Measurements from ENCODE around the gene TP53I13. TPM values are rescaled to one million over a fixed set of nuclear protein-coding genes. Genes with fewer than 3 reads are reported as not detected.
A peak's percentile ranks its signal among the peaks of the same experiment; 100 is the strongest.

The TP53I13 gene
- total and polyA plus RNA-seq, 3 donors from 2014 or later: 72.3 to 89.6 (median 86.3) TPM

DNA sequence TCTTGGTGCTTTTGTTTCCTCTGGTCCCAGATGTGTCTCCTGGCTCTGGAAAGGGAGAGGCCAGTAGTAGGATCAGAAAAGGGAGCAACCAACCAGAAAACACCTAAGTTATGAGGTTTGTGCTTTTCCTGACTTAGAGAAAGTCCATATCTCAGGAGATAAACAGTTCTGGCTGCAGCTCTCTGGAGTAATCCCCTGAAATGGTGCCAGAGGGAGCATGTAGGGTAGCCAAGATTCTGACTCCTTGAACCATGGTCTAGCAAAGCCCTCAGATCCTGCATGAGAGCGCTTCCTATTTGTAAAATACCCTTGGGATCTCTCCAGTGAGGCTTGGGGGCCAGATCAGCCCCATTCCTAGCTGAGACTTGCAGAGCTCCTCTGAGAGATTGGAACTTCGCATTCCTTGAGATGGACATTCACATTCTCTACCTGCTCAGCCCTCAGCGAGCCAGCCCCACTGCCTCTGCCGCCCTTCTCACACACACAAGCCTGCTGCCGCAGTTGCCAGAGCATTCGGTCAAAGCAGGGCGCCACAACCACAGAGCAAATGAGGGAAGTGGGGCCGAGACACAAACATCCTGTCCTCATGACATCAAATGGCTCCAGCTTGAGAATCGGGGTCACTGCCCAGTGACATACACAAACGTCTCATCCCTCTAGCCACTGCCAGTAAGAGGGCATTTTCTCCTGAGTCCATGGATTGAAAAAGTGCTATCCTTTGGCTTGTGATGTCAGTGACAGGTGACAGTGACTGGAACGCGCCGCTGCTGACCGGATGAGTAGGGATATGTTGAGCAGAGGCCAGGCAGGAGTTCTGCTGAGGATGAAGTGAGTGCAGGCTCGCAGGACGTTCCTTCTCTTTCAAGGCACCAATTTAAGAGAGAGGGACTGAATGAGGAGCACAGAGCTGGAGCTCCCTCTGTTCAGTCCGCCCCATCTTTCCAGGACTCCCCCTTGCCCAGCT lies 6.7 kb upstream of the TP53I13 start:
- no peaks in the 10 kb centered on the region for H3K27me3 ChIP-seq
- 89 to 90% methylated on average over 17 of the region's 17 CpGs for WGBS, 2 donors
- H3K4me1 ChIP-seq: peaks cover 6% of the 10 kb centered on the region
- no peak for DNase-seq
- intact Hi-C loops (cut with DNase I; ENCODE audit: low total_unique reads): no loop called here
- no peak for TF ChIP-seq POLR2A (IDR thresholded peaks at IDR 0.05)
- TF ChIP-seq, protein P1, sequence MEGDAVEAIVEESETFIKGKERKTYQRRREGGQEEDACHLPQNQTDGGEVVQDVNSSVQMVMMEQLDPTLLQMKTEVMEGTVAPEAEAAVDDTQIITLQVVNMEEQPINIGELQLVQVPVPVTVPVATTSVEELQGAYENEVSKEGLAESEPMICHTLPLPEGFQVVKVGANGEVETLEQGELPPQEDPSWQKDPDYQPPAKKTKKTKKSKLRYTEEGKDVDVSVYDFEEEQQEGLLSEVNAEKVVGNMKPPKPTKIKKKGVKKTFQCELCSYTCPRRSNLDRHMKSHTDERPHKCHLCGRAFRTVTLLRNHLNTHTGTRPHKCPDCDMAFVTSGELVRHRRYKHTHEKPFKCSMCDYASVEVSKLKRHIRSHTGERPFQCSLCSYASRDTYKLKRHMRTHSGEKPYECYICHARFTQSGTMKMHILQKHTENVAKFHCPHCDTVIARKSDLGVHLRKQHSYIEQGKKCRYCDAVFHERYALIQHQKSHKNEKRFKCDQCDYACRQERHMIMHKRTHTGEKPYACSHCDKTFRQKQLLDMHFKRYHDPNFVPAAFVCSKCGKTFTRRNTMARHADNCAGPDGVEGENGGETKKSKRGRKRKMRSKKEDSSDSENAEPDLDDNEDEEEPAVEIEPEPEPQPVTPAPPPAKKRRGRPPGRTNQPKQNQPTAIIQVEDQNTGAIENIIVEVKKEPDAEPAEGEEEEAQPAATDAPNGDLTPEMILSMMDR (IDR thresholded peaks at IDR 0.05): no peak
- H3K36me3 ChIP-seq (ENCODE audit: low read depth, missing control alignments): no peaks in the 10 kb centered on the region
- no peak overlapping the region for H3K4me3 ChIP-seq
- no peaks in the 10 kb centered on the region for H3K9me3 ChIP-seq
- H3K27ac ChIP-seq: no peak overlapping the region

DNA sequence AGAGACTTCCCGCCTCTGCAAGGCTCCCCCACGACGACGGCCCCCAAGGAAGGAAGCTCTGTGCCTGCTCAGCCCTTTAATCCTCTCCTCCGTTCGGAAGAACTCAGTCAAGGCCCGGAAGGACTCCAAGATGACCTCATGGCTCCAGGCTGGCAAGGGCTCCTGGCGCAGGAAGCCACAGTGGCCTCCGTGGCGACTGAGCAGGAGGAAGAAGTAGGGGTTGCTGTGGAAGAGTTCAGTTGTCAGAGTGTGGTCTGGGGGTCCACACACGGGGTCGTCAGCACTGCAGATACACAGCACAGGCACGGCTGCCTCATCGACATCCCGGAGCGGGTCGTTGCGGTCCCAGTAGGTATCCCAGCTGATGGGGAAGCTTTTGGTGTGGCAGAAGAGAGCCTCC lies 5.9 kb upstream of the TP53I13 start:
- DNase-seq: no peak
- peaks cover 6% of the 10 kb centered on the region for H3K4me1 ChIP-seq
- intact Hi-C loops (cut with DNase I; ENCODE audit: low total_unique reads): no loop called here
- TF ChIP-seq POLR2A (IDR thresholded peaks at IDR 0.05): no peak
- TF ChIP-seq, protein P1 (IDR thresholded peaks at IDR 0.05): no peak
- H3K4me3 ChIP-seq: no peak overlapping the region
- H3K36me3 ChIP-seq (ENCODE audit: low read depth, missing control alignments): no peaks in the 10 kb centered on the region
- no peak overlapping the region for H3K27ac ChIP-seq
- H3K9me3 ChIP-seq: no peaks in the 10 kb centered on the region
- no peaks in the 10 kb centered on the region for H3K27me3 ChIP-seq
- 82 to 92% methylated on average over 14 to 18 of the region's 18 CpGs for WGBS, 2 donors

DNA sequence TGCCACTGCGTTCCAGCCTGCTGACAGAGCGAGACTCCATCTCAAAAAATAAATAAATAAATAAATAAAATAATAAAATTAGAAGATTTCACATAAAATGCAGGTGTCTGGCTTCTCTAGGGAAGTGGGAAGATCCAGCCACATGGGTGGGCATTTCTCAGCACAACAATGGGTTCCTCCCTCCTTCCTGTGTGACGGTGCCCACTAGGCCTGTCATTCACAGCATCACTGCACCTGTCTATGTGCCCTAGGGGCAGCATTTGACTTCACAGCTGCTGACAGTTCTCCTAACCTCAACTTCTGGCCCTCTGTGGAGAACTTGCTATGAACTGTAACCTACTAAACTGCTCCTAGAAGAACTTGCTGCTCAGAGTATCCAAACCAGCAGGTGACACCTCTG lies 4.7 kb upstream of the TP53I13 start:
- DNase-seq: no peak
- Histone ChIP-seq H3K4me3 (no peak overlapping the region), H3K9me3 (no peaks in the 10 kb centered on the region), H3K27ac (no peak overlapping the region), H3K27me3 (no peaks in the 10 kb centered on the region), H3K36me3 (ENCODE audit: low read depth, missing control alignments) (no peaks in the 10 kb centered on the region), H3K4me1 (peaks cover 6% of the 10 kb centered on the region)
- intact Hi-C loops (cut with DNase I; ENCODE audit: low total_unique reads): no loop called here
- TF ChIP-seq, protein P1 (IDR thresholded peaks at IDR 0.05): no peak
- WGBS, 2 donors: 95 to 98% methylated on average over 3 of the region's 3 CpGs

GRCh38 chr17:29565643-29566472 lies 2.6 kb upstream of the TP53I13 start:
- H3K27me3 ChIP-seq: no peaks in the 10 kb centered on the region
- H3K36me3 ChIP-seq (ENCODE audit: low read depth, missing control alignments): no peaks in the 10 kb centered on the region
- H3K9me3 ChIP-seq: no peaks in the 10 kb centered on the region
- H3K4me3 ChIP-seq: peak overlapping the region; percentile 71 to 82
- intact Hi-C loops (cut with DNase I; ENCODE audit: low total_unique reads): no loop called here
- DNase-seq: peak; percentile 26
- TF ChIP-seq, protein P1 (IDR thresholded peaks at IDR 0.05): no peak
- no peak for TF ChIP-seq POLR2A (IDR thresholded peaks at IDR 0.05)
- WGBS, 2 donors: 32 to 61% methylated on average over 15 to 37 of the region's 55 CpGs
- peaks cover 6% of the 10 kb centered on the region for H3K4me1 ChIP-seq
- peak overlapping the region; percentile 52 to 90 for H3K27ac ChIP-seq
